ENCODE measurements around the gene TBX15.

The TBX15 gene

DNA sequence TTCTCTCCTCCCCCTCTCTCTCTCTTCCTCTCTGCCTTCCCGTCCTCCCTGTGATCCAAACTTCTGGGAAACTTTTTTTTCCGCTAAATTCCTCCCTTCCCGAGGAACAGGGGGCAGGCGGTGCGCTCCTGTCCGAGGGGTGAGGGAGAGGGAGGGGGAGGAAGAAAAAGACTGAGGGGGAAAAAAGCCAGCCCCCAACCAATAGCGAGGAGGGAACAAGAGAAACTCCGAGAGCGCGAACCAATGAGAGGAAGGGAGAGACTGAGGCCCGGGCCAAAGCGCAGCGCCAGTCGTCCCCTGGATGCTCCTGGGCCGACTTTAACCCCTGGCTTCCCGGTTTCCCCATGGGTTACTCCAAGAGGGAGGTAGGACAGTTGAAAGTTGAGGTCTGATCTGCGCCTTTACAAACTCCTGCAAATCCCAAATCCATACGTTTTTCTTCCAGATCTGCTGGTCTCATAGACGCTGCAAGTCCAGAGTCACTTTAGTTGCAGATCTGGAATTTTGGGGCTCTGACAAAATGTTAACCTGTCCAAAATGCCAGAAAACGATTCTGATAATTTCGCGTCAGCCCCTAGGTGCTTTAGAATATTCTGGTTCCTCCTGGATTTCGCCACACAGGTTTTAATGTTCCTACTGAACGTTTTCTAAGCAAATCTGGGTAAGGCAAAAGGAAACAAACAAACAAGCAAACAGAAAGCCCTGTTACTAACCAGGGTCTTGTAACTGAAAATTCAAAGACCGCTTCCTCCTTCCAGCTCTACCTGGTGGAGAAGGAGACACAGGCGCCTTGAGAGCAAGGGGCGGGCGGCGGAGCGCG is at the start of gene TBX15:
Gene TBX15, minus strand, starts transcription at position 158 of the 820 bp plus-strand sequence. CDS start 548 bp downstream, outside the sequence.
- no peak for DNase-seq (ENCODE audit: low spot score)

DNA sequence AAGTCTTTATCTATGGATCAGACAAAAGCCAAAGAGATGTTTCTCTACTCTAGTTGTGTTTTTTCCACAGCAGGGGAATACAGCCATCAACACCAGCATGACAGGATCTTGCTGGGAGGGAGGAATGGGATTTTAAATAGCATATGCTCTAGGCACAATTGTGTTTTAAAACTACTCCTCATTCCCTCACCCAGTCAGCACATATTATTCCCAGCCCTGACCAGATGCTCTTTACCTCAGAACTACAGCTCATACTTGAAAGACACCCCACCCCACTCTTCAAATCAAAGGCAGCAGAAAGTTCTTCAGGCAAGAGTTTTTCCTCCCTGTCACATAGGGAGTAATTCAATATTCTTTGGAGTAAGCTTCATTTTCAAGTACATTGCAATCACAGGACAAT is 46.2 kb upstream of the TBX15 start:
- no peak for DNase-seq (ENCODE audit: low spot score)

DNA sequence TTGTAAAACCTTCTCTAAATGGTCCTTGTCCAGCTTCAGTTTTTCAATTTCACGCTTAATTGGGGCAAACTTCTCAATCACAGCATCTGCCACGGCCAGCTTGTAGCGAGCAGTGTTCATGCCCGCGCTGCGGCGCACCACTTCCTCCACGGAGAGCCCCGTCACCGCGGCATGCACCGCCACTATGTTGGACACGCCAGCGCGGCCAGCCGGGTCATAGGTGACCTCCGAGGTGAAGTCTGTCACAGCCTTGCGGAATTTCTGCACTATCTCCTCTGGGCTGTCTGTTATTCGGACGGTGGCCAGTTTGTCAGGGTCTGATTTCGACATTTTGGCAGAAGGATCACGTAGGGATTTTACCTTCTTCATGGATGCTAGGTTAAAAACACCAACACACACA is 44.8 kb upstream of the TBX15 start:
- DNase-seq (ENCODE audit: low spot score): no peak

DNA sequence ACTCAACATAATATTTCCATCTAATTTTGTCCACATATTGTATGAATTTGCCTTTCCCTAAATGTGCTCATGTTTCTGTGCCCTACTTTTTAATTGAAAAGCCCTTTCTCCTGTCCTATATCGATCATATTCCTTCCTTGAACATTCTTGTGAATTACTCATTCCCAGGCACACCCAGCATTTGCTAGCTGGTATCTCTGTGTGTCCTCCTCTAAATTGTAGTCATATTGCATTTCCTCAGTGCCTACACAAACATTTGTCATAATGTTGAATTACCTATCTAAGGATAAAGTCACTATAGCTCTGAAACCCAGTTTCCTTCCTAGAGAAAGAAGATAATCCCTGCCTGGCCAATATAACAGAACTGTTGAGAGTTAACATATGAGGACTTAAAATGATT is 39.6 kb upstream of the TBX15 start:
- DNase-seq (ENCODE audit: low spot score): no peak

DNA sequence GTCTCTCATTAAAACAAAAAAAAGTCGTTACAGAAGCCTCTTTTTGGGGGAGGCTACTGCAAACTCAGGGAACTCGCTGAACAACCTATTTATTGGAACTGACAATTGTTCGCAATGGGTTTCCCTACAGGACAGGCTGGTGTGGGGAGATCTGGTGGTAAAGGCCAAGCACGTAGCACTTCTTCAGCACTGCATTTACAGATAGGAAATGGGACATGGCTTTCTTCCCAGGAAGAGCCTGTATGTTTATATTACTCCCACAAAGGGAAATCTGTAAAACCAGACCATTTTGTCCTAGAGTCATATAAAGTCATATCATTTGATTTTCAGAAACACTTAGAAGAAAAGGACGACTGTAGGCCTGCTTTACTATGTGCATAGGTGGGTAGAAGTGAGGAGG is 38.8 kb upstream of the TBX15 start:
- no peak for DNase-seq (ENCODE audit: low spot score)

DNA sequence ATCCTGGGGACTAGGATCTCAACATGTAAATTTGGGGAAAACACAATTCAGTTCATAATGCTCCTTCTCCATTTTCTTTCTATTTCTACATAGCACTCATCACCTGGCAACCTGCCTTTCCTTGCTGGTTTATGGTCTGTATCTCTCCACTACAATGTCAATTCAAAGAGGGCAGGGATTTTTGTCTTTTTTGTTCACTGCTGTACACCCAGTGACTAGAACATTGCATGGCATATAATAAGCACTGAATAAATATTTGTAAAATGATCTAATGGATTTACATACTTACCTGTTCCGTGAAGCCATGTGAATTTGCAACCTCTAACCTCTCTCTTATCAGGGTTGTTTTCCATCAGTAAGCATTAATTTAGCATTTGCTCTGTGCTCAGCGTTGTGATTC is 27.4 kb upstream of the TBX15 start:
- DNase-seq (ENCODE audit: low spot score): no peak

DNA sequence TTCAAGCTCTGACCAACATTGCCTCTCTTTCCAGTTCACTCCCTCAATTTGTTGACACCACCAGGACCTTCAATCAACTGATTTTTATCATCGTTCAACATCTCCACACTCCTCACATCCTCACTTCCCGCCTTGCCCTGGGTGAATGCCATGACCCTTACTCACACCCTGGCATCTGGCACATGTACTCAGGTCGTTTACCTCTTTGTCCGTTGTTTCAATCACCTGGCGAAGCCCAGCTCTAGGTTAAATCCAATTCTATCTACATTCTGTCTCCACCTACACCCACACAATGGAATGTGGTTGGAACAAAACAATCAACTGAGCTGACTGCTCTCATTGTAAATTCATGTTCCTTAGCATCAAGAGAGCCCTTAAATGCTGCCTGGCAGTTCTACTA is 24.2 kb upstream of the TBX15 start:
- DNase-seq (ENCODE audit: low spot score): no peak

DNA sequence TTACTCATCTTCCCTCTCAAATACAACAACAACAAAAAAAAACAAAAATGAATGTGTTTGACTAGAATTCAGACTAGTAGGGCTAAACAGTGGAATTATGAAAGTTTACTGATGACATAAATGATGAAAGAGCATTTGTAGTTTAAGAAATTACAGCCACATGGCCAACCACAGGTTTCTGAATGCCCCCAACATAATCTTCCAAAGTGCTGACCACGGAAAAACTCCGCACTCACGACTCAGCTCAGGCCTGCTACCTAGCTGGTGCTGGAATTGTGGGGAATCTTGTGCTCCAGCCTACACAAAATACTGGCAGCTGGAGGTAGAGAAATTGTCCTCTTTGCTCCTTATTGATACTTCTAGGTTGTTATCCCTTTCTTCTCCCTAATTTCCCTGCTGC is 23.6 kb upstream of the TBX15 start:
- no peak for DNase-seq (ENCODE audit: low spot score)

DNA sequence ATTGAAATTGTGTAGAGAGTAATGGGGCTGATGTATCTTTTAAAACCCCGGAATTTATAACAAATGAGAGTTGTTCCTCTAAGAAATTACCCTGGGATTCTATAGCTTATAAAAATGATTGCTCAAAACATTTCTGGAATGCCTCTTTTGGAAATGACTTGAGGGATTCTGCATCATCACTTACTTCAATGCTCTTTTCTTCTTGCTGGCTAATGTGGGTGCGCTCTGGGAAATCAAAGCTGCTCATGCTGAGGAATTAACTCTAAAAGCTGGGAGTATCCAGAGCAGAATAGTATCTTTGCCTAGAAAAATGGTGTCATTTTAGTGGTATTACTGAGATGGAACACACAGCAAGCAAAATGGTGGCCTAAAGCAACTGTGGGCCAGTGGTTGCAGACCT is 23.0 kb upstream of the TBX15 start:
- no peak for DNase-seq (ENCODE audit: low spot score)

DNA sequence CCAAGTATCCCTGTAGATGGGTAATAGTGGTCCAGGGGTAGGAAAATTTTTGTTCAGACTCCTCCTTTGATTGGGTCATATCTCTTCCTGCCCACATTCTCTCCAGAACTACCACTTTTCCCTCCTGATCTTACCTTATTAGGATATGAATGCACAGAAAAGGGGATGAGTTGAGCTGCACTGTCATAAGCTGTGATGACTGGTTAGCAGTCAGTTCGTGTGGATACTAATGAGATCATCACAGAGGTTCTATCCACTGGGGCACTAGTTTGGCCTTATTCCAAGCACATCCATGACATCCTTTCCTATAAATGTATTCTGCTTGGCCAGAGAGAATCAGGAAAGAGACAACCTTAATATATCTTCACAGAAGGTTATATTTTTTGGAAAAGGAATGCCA is 22.1 kb upstream of the TBX15 start:
- DNase-seq (ENCODE audit: low spot score): no peak

DNA sequence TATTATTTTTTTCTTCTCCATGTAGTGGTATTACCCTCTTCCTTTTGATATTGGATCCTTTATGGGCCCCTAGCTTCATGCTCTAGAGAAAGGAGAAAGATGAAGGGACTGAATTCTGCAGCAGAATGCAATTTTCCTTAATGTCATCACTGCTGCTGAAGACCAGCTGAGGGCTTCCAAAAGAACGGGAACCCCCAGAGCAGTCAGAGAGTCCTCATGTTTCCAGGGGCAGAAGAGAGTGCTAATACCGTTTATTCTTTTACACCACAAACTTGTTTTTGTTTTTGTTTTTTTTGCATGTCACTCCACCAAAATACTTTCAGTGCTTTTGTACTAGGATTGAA is 21.1 kb upstream of the TBX15 start:
- DNase-seq (ENCODE audit: low spot score): no peak

DNA sequence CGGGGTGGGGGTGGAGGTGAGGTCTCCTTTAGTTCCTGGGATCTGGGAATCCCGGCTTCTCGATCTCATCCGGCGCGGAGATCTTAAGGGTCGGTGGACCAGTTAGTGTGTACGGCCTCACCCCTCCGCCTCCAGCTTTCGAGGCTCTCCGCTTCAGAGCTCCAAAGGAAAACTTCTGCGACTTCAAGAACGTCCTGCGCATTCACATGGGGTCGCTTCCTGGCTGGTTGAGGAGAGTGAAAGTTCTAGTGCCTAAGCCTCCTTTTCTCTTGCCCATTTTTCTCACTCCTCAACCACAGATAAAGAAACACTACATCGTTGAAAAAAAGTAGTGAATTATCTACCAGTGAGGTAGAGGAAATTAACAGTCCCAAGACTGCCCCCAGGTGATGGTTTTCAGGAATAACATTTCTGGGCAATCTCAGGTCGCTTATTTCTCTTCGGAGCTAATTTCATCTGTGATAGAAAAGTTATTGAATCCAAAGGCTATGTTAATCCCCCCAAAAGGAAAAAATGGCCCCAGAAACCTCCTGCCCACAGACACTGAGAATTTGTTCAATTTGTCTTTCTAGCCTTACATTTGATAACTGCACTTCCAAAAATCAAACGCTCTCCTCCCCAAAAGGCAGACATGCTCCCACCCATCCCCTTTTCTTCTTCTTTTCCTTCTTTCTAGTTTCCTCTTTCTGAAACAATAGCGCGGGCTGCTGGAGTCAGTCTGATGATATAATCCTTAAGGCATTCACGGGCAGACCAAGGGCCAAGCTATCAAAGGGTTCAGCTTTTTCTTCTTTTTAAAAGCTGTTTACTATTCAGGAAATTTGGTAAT is 20.6 kb upstream of the TBX15 start:
- DNase-seq (ENCODE audit: low spot score): peak; percentile 42

DNA sequence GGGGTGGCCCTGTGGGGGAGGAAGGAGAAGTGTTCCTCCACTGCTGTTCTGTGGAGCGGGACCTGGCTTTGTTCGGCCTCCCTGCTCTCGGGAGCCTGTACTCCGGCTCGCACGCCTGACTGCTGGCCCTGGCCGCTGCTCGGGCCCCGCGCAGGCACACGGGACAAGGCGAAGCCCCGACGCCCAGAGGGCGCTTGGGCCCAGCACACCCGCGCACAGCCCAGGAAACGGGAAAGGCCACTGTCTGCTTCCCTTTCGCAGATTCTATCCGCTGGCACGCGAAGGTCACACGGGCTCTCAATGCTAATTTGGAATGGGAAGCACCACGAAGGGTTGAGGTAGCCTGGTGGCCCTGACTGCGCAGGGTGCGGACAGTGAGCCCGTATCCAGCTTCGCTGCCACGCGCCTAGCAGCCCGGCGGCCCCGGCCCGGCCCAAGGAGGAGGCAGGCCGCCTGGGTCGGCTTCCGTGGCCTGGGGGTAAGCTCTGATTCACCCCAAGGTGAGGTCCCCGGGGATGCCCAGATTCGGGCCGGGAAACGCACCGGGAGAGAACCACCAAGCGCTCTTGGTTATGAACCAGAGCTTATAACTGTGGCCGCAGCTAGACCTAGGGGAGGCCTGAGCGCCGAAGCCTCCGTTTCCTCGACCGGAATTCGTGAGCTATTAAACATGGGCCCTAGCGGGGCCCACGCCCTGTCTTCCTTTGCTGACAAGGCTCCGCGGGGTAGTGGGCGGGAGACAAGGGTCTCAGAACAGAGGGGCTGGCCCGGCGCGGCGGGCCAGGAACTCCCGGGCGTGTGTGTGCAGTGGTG is 19.7 kb upstream of the TBX15 start:
- DNase-seq (ENCODE audit: low spot score): no peak

DNA sequence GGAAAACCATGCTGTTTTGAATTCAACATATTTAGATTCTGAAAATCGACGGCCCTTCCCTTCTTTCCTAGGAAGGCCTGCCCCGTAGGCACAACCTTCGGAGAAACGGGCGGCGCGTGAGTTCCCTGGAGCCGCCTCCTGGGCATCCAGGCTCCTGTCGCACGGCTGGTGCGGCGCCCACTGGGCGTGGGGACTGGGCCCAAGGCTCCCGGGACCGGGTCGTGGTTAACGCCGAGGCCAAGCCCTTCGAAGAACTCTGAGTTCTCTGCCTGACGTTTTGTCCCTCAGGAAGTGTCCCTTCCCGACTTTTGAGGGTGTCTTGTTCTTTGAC is 19.2 kb upstream of the TBX15 start:
- no peak for DNase-seq (ENCODE audit: low spot score)

DNA sequence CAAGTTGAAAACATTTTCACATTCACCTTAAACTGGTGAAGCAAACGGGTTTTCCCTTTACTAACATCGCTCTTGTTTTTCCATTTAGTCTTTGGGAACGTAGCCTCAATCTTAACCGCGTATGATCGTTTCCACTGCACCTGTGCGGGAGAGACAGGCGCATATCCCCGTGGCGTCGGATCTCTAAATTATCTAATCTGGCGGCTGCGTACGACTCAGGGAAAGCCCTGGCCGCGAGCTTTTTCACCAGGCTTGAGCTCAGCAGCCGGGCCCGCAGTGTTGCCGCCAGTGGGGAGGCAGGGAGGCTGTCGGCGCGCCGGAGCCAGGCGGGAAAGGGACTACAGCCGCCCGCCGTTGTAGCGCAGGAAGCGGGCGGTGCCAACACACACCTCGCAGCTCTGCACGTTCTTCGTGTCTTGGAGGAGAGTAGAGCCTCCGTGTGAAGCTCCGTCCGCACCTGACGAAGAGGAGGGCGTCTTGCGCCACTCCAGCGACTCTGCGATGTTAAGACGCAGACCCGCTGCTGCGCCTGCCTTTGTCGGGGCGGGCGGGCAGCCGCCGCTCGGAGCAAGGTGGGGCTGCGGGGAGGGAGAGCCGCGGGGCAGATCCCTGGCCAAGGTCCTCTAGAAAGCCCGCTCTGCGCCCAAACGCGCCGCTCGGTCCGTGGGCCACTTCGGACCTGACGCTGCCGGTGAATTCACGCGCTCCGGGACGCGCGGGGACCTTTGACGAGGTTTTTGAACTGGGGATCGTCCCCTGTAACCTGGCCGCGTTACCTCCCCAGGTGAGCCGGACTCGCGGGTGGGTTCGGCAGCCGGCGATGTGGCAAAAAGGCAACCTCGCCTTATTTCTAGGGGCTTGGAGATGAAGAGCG is 18.5 kb upstream of the TBX15 start:
- DNase-seq (ENCODE audit: low spot score): no peak

DNA sequence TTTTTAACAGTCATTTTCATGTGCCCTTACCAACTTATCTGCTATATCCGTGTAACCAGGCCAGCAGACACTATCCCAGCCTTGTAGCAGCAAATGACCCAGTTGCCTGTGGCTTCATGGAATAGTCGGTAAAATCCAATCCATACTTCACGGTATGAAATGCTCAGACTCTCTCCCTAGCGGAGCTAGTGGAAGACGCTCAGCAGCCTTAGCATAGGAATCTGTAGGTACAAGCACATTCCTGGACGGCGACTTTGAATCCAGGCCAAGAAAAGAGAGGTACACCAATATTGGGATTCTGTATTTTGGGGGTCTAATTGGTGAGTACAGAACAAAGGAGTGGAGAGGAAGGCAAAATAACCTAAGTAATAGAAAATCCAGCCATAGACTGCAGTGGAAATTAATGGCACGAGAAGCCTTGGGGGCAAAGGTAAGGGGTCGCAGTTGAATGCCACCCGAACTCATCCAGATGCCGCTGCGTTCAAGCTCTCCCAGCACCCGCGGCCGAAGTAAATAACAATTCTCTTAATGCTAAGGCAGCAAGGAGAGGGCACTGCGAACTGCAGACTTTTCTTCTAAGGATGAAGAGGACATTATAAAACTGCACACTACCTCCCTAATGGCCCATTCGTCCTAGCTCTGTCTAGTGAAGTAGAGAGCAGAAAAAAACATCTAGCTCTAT is 17.7 kb upstream of the TBX15 start:
- no peak for DNase-seq (ENCODE audit: low spot score)

DNA sequence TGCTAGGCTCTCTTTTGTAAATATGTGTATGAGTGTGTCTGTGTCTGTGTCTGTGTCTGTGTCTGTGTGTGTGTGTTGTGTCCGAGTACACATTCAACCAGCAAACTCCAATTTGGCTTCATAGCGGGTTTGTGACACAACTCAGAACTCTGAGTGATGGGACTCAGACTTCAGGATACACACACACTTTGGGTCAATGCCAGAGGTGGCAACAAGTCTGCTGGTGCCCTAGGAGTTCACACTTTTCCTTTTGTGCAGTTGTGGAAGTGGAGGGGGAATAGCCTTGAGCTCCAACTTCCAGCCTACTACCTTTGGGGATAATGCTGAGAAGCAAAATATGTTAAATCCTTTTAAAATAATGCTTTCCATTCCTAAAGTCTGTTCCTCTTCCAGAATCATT is 16.6 kb upstream of the TBX15 start:
- no peak for DNase-seq (ENCODE audit: low spot score)

DNA sequence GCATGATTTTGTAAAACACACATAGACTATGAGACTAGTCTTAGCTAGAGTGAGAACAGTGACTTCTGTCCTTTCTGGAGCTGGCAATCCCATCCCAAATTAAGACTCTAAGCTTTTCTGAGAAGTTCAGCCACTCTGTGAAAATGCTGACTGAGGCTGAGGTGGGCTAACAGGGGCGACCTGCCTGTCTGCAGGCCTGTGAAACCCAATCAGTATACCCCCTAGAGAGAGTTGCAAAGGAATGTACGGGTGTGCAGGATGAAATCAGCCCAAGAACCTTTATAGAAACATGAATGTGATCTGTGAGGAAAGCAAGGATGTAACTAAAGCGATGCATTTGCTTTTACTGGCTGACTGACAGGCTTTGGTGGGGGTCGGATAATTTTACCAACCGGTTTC is 16.0 kb upstream of the TBX15 start:
- DNase-seq (ENCODE audit: low spot score): no peak

DNA sequence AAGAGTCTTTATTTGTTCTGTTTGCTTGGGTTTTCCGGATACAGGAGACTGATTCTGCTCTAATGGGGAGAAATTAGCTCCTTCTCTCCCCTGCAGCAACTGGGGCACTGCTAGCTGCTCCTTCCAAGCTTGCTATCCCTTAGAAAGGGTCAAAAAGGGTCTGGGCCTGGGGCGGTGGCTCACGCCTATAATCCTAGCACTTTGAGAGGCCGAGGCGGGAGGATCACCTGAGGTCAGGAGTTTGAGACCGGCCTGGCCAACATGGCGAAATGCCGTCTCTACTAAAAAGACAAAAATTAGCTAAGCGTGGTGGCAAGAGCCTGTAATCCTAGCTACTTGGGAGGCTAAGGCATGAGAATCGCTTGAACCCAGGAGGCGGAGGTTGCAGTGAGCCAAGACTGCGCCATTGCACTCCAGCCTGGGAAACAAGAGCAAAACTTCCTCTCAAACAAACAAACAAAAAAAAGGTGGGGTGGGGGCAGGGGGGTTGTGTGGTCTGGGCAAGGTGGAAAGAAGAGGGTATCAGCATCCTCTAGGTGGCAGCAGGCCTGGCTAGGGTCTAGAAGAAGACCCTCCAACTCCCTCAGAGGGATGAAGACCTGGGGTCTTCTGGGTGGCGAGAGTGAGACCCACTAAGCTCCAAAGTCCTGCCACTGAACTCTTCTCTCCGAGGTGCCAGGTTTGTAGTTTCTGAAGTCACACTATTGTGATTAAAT is 15.4 kb upstream of the TBX15 start:
- DNase-seq (ENCODE audit: low spot score): no peak

DNA sequence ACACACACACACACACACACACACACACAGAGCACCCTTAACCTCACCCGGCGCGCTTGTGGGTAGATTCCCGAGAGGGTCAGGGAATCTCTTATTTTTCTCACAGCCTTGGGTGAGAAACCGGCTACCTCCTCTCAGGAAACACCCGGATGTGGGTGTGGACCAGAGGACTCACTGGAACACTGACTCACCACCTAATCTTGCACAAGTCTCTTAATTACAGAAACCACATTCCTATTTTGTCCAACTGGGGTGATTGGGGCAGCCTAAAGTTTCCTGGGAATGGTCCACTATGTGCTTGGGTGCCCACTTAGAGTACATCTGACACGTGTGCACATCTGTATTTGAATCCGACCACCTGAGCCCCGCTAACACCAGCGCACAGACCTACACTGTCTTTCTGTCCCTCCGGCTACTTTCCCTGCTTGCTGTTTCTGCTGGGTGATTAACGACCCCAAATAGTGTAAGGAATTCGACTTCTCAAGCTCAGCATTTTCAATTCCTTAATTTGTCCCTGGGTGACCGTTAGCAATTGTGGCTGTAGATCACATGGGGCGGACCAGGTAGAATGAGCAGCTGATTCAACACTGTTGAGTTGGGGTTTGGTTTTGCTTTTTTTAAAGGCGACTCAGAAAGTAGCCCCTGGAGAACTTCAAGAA is 14.0 kb upstream of the TBX15 start:
- no peak for DNase-seq (ENCODE audit: low spot score)
